ENCODE measurements around the gene PAH. TPM values are rescaled to one million over a fixed set of nuclear protein-coding genes. Genes with fewer than 3 reads are reported as not detected.

The PAH gene
- total and polyA plus RNA-seq, 2 of the 13 experiments (the other 11 are each of a cell fraction or from before 2014, with no cell fraction given), result 192 to 451 TPM

DNA sequence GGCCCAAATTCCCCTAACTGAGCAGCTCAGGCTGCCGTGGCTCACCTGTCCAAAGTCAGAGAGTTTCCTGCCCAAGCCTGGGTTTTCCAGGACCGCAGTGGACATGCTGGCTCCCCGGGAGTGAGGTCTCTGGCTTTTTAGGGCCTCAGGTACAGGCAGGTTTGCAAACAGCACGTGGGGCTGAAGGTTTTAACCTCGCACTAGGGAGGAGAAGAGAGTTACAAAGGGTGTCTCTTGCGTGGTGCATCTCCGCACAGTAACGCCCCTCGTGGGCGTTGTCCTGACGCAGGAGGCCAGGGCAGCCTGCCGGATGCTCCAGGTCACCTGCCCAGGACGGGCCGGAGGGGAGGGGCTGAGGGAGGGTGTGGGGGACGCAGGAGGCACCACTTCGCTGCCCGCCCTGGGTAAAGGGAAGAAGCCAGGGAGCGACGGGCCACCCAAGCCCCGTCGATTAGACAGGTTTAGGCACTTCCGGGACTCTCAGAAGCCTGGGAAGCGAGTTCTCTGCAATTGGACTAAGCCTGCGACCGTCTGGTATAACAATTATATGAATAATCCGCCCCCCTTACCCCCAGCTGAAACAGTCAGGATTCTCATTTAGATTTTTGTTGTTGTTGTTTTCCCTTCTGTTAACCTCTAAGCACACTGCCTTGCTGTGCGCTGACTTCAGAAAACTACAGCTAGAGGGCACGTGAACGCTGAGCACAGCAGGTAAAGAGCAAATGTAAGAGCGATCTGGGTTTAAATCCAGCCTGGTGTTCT, at the start of gene PAH (continued):
- TF ChIP-seq, protein P1, sequence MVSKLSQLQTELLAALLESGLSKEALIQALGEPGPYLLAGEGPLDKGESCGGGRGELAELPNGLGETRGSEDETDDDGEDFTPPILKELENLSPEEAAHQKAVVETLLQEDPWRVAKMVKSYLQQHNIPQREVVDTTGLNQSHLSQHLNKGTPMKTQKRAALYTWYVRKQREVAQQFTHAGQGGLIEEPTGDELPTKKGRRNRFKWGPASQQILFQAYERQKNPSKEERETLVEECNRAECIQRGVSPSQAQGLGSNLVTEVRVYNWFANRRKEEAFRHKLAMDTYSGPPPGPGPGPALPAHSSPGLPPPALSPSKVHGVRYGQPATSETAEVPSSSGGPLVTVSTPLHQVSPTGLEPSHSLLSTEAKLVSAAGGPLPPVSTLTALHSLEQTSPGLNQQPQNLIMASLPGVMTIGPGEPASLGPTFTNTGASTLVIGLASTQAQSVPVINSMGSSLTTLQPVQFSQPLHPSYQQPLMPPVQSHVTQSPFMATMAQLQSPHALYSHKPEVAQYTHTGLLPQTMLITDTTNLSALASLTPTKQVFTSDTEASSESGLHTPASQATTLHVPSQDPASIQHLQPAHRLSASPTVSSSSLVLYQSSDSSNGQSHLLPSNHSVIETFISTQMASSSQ (IDR thresholded peaks at IDR 0.05; ENCODE audit: low read depth), result peak; percentile 37; the same call in 1 of the 2 replicates
- TF ChIP-seq, protein P1 (CRISPR knock-in tag; IDR thresholded peaks at IDR 0.05; ENCODE audit: borderline replicate concordance), result peak; percentile 85; the same call in 1 of the 2 replicates
- TF ChIP-seq ZNF589 (CRISPR knock-in tag; conservative IDR thresholded peaks at IDR 0.05), result peak; percentile 65; the same call in 1 of the 2 replicates
- peak; percentile 87; the same call in 1 of the 2 replicates for TF ChIP-seq TOPORS (CRISPR knock-in tag; IDR thresholded peaks at IDR 0.05)
- TF ChIP-seq ZFY (CRISPR knock-in tag; IDR thresholded peaks at IDR 0.05), result peak; percentile 53; the same call in 1 of the 2 replicates
- TF ChIP-seq ZNF225 (CRISPR knock-in tag; IDR thresholded peaks at IDR 0.05), result peak; percentile 59; the same call in 1 of the 2 replicates
- peak; percentile 60 for TF ChIP-seq AGO2 (optimal IDR thresholded peaks at IDR 0.05; ENCODE audit: low read depth, low read length)
- TF ChIP-seq ZNF556 (CRISPR knock-in tag; IDR thresholded peaks at IDR 0.05; ENCODE audit: borderline replicate concordance), result peak; percentile 54; the same call in 1 of the 2 replicates
- no peak for TF ChIP-seq GTF2F1 (IDR thresholded peaks at IDR 0.05; ENCODE audit: low read length)
- TF ChIP-seq, protein P2, sequence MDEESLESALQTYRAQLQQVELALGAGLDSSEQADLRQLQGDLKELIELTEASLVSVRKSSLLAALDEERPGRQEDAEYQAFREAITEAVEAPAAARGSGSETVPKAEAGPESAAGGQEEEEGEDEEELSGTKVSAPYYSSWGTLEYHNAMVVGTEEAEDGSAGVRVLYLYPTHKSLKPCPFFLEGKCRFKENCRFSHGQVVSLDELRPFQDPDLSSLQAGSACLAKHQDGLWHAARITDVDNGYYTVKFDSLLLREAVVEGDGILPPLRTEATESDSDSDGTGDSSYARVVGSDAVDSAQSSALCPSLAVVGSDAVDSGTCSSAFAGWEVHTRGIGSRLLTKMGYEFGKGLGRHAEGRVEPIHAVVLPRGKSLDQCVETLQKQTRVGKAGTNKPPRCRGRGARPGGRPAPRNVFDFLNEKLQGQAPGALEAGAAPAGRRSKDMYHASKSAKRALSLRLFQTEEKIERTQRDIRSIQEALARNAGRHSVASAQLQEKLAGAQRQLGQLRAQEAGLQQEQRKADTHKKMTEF (CRISPR knock-in tag; IDR thresholded peaks at IDR 0.05), result peak; percentile 73; the same call in 1 of the 2 replicates
- peak; percentile 59; the same call in 1 of the 2 replicates for TF ChIP-seq ZSCAN29 (CRISPR knock-in tag; conservative IDR thresholded peaks at IDR 0.05)
- TF ChIP-seq ZNF263 (CRISPR knock-in tag; IDR thresholded peaks at IDR 0.05), result 0 out of 2 replicates have a peak, but pooled peaks have one; percentile 22
- TF ChIP-seq, protein P3, sequence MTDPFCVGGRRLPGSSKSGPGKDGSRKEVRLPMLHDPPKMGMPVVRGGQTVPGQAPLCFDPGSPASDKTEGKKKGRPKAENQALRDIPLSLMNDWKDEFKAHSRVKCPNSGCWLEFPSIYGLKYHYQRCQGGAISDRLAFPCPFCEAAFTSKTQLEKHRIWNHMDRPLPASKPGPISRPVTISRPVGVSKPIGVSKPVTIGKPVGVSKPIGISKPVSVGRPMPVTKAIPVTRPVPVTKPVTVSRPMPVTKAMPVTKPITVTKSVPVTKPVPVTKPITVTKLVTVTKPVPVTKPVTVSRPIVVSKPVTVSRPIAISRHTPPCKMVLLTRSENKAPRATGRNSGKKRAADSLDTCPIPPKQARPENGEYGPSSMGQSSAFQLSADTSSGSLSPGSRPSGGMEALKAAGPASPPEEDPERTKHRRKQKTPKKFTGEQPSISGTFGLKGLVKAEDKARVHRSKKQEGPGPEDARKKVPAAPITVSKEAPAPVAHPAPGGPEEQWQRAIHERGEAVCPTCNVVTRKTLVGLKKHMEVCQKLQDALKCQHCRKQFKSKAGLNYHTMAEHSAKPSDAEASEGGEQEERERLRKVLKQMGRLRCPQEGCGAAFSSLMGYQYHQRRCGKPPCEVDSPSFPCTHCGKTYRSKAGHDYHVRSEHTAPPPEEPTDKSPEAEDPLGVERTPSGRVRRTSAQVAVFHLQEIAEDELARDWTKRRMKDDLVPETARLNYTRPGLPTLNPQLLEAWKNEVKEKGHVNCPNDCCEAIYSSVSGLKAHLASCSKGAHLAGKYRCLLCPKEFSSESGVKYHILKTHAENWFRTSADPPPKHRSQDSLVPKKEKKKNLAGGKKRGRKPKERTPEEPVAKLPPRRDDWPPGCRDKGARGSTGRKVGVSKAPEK (CRISPR knock-in tag; IDR thresholded peaks at IDR 0.05; ENCODE audit: borderline replicate concordance), result 0 out of 2 replicates have a peak, but pooled peaks have one; percentile 50
- 0 out of 2 replicates have a peak, but pooled peaks have one; percentile 45 for TF ChIP-seq ZNF264 (CRISPR knock-in tag; IDR thresholded peaks at IDR 0.05)
- no peak; the same call in 1 of the 2 replicates for TF ChIP-seq ZNF503 (CRISPR knock-in tag; IDR thresholded peaks at IDR 0.05)
- peak; percentile 44; the same call in 1 of the 2 replicates for TF ChIP-seq NR2F6 (IDR thresholded peaks at IDR 0.05)
- peak; percentile 82 for TF ChIP-seq NR2F6 (CRISPR knock-in tag; IDR thresholded peaks at IDR 0.05)

Data from HepG2 (cell line).